ENCODE data around the gene UBN1.

UBN1 gene

DNA sequence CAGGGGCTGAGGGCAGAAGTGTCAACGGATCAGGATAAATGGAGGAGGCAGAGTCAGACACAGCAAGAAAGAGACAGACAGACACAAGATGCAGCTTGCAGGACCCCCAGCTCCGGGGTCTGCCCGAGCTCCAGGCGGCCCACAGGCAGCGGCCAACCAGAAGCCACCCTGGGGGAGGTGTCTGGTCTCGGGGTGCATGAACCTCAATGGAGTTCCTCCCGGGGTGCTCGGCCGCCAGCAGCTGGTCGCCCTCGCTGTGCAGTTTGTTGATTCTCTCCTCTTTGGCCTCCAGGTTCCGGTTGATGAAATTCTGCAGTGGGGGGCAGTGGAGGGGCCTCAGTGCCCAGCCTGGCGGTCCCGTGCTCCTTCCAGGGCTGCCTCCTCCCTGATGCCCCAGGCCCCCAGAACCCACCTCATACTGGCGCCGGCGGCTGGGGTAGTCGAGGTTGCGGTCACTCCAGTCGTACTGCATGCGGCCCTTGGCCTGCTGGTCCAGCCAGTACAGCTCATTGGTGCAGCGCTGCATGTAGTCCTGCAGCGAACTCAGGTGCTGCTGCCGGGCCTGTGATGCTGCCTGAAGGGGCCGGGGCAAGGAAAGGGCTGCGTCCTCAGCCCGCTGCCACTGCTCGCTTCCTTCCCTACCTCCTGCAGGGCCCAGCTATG is 51.7 kb downstream of the UBN1 start:
- DNase-seq = no peak
- Histone ChIP-seq H3K36me3 (peaks cover 11% of the 10 kb centered on the region), H3K4me3 (ENCODE audit: low read depth, low read length) (no peak overlapping the region), H3K27ac (no peak overlapping the region), H3K9me3 (ENCODE audit: severe bottlenecking) (no peaks in the 10 kb centered on the region), H3K27me3 (ENCODE audit: insufficient read depth, low read depth, severe bottlenecking) (no peaks in the 10 kb centered on the region)
- TF ChIP-seq, protein P1, sequence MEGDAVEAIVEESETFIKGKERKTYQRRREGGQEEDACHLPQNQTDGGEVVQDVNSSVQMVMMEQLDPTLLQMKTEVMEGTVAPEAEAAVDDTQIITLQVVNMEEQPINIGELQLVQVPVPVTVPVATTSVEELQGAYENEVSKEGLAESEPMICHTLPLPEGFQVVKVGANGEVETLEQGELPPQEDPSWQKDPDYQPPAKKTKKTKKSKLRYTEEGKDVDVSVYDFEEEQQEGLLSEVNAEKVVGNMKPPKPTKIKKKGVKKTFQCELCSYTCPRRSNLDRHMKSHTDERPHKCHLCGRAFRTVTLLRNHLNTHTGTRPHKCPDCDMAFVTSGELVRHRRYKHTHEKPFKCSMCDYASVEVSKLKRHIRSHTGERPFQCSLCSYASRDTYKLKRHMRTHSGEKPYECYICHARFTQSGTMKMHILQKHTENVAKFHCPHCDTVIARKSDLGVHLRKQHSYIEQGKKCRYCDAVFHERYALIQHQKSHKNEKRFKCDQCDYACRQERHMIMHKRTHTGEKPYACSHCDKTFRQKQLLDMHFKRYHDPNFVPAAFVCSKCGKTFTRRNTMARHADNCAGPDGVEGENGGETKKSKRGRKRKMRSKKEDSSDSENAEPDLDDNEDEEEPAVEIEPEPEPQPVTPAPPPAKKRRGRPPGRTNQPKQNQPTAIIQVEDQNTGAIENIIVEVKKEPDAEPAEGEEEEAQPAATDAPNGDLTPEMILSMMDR (IDR thresholded peaks at IDR 0.05; ENCODE audit: low read depth, low read length) = no peak

DNA sequence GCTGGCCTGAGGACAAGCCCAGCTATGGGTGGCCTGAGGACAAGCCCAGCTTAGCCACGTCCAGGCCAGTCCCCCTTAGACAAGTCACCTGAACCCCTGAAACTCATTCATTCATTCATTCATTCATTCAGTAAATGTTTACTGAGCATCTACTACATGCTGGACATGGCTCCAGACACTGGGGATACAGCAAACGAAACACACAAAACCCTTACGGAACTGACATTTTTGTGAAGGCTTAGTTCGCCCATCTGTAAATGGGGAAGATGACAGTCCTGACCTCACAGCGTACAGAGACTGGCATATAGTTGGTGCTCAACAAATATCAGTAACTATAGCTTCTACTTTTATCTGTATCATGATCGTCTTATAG is 52.2 kb downstream of the UBN1 start:
- H3K27ac ChIP-seq = no peak overlapping the region
- DNase-seq = no peak
- no peak overlapping the region for H3K4me3 ChIP-seq (ENCODE audit: low read depth, low read length)
- H3K27me3 ChIP-seq (ENCODE audit: insufficient read depth, low read depth, severe bottlenecking) = no peaks in the 10 kb centered on the region
- H3K9me3 ChIP-seq (ENCODE audit: severe bottlenecking) = no peaks in the 10 kb centered on the region
- TF ChIP-seq, protein P1 (IDR thresholded peaks at IDR 0.05; ENCODE audit: low read depth, low read length) = no peak
- H3K36me3 ChIP-seq = peaks cover 11% of the 10 kb centered on the region

DNA sequence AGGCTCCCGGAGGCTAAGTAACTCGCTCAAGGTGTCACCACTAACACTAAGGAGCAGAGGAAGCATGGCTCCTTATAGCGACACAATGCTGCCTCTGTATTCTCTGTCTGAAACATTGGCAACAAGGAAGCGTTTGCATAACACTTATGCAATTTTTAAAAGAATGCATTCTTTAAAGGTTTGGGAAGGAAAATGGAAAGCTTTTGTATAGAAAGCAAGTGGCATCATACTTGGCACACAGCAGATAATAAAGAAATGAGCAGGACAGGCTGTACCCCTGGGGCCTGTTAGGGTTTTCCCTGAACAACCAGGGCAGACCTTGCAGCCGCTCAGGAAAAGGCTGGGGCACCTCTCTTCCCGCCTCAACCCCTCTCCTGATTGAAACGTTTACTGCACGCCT is 52.8 kb downstream of the UBN1 start:
- TF ChIP-seq, protein P1 (IDR thresholded peaks at IDR 0.05; ENCODE audit: low read depth, low read length) = no peak
- Histone ChIP-seq H3K27me3 (ENCODE audit: insufficient read depth, low read depth, severe bottlenecking) (no peaks in the 10 kb centered on the region), H3K4me3 (ENCODE audit: low read depth, low read length) (no peak overlapping the region), H3K27ac (no peak overlapping the region), H3K9me3 (ENCODE audit: severe bottlenecking) (no peaks in the 10 kb centered on the region), H3K36me3 (peaks cover 11% of the 10 kb centered on the region)
- DNase-seq = no peak

DNA sequence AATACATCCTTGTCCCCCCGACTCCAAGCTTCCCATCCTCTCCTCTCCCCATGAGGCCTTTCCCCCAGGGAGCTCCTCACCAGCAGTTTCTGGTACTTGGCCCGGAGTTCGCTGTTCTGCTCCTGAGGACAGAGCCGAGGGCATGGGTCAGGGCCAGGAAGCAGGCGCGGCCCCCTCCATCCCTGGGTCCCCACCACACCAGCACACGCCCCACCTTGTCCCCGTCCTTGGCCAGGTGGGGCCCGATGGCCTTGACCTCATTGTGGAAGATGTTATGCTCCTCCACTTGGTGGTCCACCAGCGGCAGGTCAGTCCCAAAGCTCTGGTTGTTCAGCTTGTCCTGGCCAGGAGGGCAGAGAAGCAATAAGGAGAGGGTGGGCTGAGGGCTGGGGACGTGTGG is 53.5 kb downstream of the UBN1 start:
- Histone ChIP-seq H3K36me3 (peaks cover 11% of the 10 kb centered on the region), H3K4me3 (ENCODE audit: low read depth, low read length) (no peak overlapping the region), H3K27me3 (ENCODE audit: insufficient read depth, low read depth, severe bottlenecking) (no peaks in the 10 kb centered on the region), H3K27ac (no peak overlapping the region), H3K9me3 (ENCODE audit: severe bottlenecking) (no peaks in the 10 kb centered on the region)
- DNase-seq = no peak
- TF ChIP-seq, protein P1 (IDR thresholded peaks at IDR 0.05; ENCODE audit: low read depth, low read length) = no peak

DNA sequence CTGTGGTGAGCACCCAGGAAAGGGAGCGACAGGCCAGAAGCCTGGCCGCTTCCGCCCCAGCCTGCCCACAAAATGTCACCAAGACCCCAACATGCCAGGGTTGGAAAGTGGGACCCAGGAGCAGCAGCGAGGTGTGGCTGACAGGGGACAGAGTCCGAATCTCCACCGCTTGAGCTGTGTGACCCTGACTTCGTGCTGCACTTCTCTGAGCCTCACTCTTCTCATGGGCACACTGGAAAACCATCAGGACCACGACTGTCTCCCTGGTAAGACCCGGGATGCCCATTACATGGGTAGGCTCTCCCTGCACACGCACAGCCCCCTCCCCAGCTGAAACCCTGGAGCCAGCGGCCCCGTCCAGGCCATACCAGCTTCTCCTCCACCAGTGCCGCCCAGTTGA is 54.8 kb downstream of the UBN1 start:
- TF ChIP-seq, protein P1 (IDR thresholded peaks at IDR 0.05; ENCODE audit: low read depth, low read length) = no peak
- Histone ChIP-seq H3K27ac (no peak overlapping the region), H3K36me3 (peaks cover 11% of the 10 kb centered on the region), H3K9me3 (ENCODE audit: severe bottlenecking) (no peaks in the 10 kb centered on the region), H3K27me3 (ENCODE audit: insufficient read depth, low read depth, severe bottlenecking) (no peaks in the 10 kb centered on the region), H3K4me3 (ENCODE audit: low read depth, low read length) (no peak overlapping the region)
- DNase-seq = no peak
